Breast epithelium (tissue), 3 donors: Measurements from ENCODE around the gene SPON1.

Experiments used
- CTCF ChIP-seq, 3 donors: fragments of 450-650 bp; IDR thresholded peaks; one replicate each; pipeline ENCODE4 v1.5.1; 2016 to 2017; ENCODE audit warnings: antibody characterized with exemption in 3 of 3, mild to moderate bottlenecking in 3 of 3, moderate library complexity in 3 of 3
- POLR2A ChIP-seq: fragments of 450-650 bp; IDR thresholded peaks from one replicate; pipeline ENCODE4 v1.6.1; 2016; ENCODE audit warnings: antibody characterized with exemption, mild to moderate bottlenecking, moderate library complexity

GRCh38 chr11:14237444-14237961 lies 275.0 kb downstream of the SPON1 start:
- TF ChIP-seq CTCF (IDR thresholded peaks at IDR 0.05) (no peak), POLR2A (no peak)
